EH (cell line): Measurements from ENCODE around the gene POLN.
"Not testable (repeated sequence)": the region's sequence is repeated elsewhere in the genome, so short reads cannot be mapped to it uniquely, and the experiment has no call there.

ENCODE experiments used
- DNase-seq: peaks from one replicate; pipeline ENCODE4 v3.0.0-alpha.2; 2015; ENCODE audit warnings: low read depth

Gene POLN

GRCh38 chr4:2041239-2042130 is 200.4 kb downstream of the POLN start:
- DNase-seq: peak; percentile 81

GRCh38 chr4:2040391-2041238 is 201.3 kb downstream of the POLN start:
- DNase-seq: no peak

DNA sequence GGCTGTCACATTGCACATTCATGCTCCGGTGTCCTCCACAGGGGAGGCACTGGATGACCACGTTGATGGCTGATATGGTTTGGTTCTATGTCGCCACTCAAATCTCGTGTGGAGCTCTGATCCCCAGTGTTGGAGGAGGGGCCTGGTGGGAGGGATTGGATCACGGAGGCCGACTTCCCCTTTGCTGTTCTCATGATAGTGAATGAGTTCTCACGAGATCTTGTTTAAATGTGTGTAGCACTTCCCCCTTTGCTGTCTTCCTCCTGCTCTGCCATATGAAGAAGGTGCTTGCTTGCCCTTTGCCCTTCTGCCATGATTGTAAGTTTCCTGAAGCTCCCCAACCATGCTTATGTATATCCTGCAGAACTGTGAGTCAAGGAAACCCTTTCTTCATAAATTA is 205.1 kb downstream of the POLN start:
- no peak for DNase-seq

DNA sequence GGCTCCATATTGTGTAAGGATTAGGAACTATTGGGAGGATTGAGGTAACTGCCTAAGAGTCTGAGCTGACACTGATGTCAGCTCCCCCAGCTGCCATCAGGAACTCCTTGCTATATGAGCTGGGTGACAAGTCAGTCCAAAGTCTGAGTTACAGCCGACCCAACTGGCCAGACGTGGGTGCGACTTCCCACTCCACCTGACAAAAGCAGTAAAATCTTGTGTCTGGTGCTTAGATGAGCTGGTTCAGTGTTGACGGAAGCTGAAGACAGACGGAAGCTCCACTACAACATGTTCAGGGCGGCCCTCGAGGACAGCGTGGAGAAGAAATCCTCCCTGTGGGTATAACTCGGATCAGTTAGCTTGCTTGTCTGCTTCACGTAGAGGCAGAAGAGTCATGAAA is 205.6 kb downstream of the POLN start:
- DNase-seq: no peak

DNA sequence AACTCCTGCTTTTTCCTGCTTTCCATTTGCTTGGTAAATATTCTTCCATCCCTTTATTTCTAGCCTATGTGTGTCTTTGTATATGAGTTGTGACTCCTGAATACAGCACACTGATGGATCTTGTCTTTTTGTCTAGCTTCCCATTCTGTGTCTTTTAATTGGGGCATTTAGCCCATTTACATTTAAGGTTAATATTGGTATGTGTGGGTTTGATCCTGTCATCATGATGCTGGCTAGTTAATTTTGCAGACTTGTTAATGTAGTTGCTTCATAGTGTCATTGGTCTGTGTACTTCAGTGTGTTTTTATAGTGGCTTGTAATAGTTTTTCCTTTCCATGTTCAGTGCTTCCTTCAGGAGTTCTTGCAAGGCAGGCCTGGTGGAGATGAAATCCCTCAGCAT is 210.8 kb downstream of the POLN start:
- DNase-seq: not testable (repeated sequence)

- DNase-seq: peak; percentile 38
Measured at GRCh38 chr4:2027120-2027519, 214.8 kb downstream of the POLN start.

GRCh38 chr4:2025817-2026216 is 216.1 kb downstream of the POLN start:
- no peak for DNase-seq

- DNase-seq: peak; percentile 51
Measured at GRCh38 chr4:2024683-2025082, 217.2 kb downstream of the POLN start.
